Endothelial cell of umbilical vein (primary cell): ENCODE data around the gene ABCB9. TPM values are rescaled to one million over a fixed set of nuclear protein-coding genes. Genes with fewer than 3 reads are reported as not detected.

Experiments
- BruUV-seq: library from RNA; stranded (reverse); fragments of 400-500 nt; replicated peaks from 2 replicates; lab custom pipeline; 2021; lab: Mats Ljungman, UMichigan
- CTCF ChIA-PET: fragments of 300-600, 350-600 bp; sonication (Branson Sonifier 250); formaldehyde crosslinking; loops from one replicate; lab custom pipeline; 2021; ENCODE audit warnings: antibody characterized with exemption, inconsistent platforms; lab: Charles Lee
- POLR2A ChIA-PET: fragments of 300-600, 350-600 bp; sonication (Branson Sonifier 250); formaldehyde crosslinking; loops from one replicate; lab custom pipeline; 2021; ENCODE audit warnings: antibody characterized with exemption, inconsistent platforms; lab: Charles Lee
- DNase-seq: peaks from one replicate; pipeline ENCODE4 v3.0.0-alpha.2; 2011; ENCODE audit warnings: low read depth, low spot score
- FAIRE-seq: peaks from 2 replicates; lab custom pipeline; 2011; peaks lifted over from hg19 to GRCh38; lab: Jason Lieb, UNC
- H2AFZ ChIP-seq: 2 replicates; pipeline ENCODE4 v1.6.0; 2012; ENCODE audit warnings: low read depth, low read length, control low read depth, inconsistent platforms
- H3K27ac ChIP-seq: 2 replicates; pipeline ENCODE4 v1.5.1; 2011; ENCODE audit warnings: low read depth, mild to moderate bottlenecking, control low read depth, low read length, moderate library complexity; ENCODE audit not compliant: insufficient read depth
- H3K27me3 ChIP-seq, 2 experiments: 2 replicates each; pipeline versions ENCODE4 v1.6.0 to v1.6.1; 2011; ENCODE audit warnings: low read length in 2 of 2, mixed read lengths in 1 of 2; ENCODE audit not compliant: control insufficient read depth in 2 of 2, insufficient read depth in 2 of 2
- H3K36me3 ChIP-seq, 2 experiments: 2 replicates in 1 of 2; 3 replicates in 1 of 2; pipeline ENCODE4 v1.5.1; 2011; ENCODE audit warnings: low read length in 2 of 2, mild to moderate bottlenecking in 1 of 2, moderate library complexity in 1 of 2; ENCODE audit not compliant: control insufficient read depth in 2 of 2, insufficient read depth in 2 of 2; ENCODE audit errors: extremely low read depth in 1 of 2
- H3K4me1 ChIP-seq: 3 replicates; pipeline ENCODE4 v1.5.1; 2011; ENCODE audit warnings: mild to moderate bottlenecking, low read length; ENCODE audit not compliant: control insufficient read depth, insufficient read depth; ENCODE audit errors: extremely low read depth
- H3K4me2 ChIP-seq: 2 replicates; pipeline ENCODE4 v1.6.1; 2011; ENCODE audit warnings: low read length, control low read depth, mixed read lengths; ENCODE audit not compliant: insufficient read depth
- H3K4me3 ChIP-seq, 3 experiments: fragments of 200-600 bp in 1 of 3; sonication (generic), shearing (Covaris generic) in 1 of 3; replicated peaks in 1 of 3; 2 replicates each; pipeline ENCODE4 v1.5.1; 2011 to 2016; ENCODE audit warnings: control low read depth in 3 of 3, low read length in 3 of 3, mild to moderate bottlenecking in 2 of 3, inconsistent platforms in 1 of 3, low read depth in 1 of 3, moderate library complexity in 1 of 3; ENCODE audit not compliant: insufficient read depth in 1 of 3
- H3K79me2 ChIP-seq: 2 replicates; pipeline ENCODE4 v1.6.0; 2012; ENCODE audit warnings: low read length, inconsistent platforms; ENCODE audit not compliant: control insufficient read depth, insufficient read depth
- H3K9ac ChIP-seq: replicated peaks from 2 replicates; pipeline ENCODE3; 2011; ENCODE audit warnings: low read length, control low read depth; ENCODE audit not compliant: insufficient read depth; ENCODE audit errors: extremely low read depth
- H3K9me1 ChIP-seq: replicated peaks from 3 replicates; pipeline ENCODE4 v1.6.0; 2011; ENCODE audit warnings: mild to moderate bottlenecking, low read length; ENCODE audit not compliant: control insufficient read depth, insufficient read depth; ENCODE audit errors: extremely low read depth
- H3K9me3 ChIP-seq: replicated peaks from 2 replicates; pipeline ENCODE4 v1.5.1; 2012; ENCODE audit warnings: low read length, inconsistent platforms; ENCODE audit not compliant: control insufficient read depth, insufficient read depth
- H4K20me1 ChIP-seq: replicated peaks from 2 replicates; pipeline ENCODE3; 2011; ENCODE audit warnings: mild to moderate bottlenecking, low read length; ENCODE audit not compliant: control insufficient read depth, insufficient read depth; ENCODE audit errors: extremely low read depth
- CTCF ChIP-seq, 2 donors: IDR thresholded peaks; 1 replicate in 1 of 2; 2 replicates in 1 of 2; pipeline ENCODE4 v1.5.1; 2011; ENCODE audit warnings: low read length in 2 of 2, mild to moderate bottlenecking in 2 of 2, moderate library complexity in 2 of 2, control low read depth in 1 of 2, inconsistent platforms in 1 of 2, low read depth in 1 of 2; ENCODE audit not compliant: insufficient read depth in 1 of 2; ENCODE audit errors: extremely low read depth in 1 of 2
- EZH2 ChIP-seq: IDR thresholded peaks from 2 replicates; pipeline ENCODE4 v1.6.1; 2012; ENCODE audit warnings: borderline replicate concordance, low read depth, mild to moderate bottlenecking, moderate library complexity, low read length, inconsistent platforms; ENCODE audit not compliant: severe bottlenecking
- FOS ChIP-seq: IDR thresholded peaks from 2 replicates; pipeline ENCODE4 v1.6.1; 2011; ENCODE audit warnings: mild to moderate bottlenecking, low read length, moderate library complexity, borderline replicate concordance; ENCODE audit not compliant: insufficient read depth
- GATA2 ChIP-seq: IDR thresholded peaks from 2 replicates; pipeline ENCODE4 v1.7.0; 2011; ENCODE audit warnings: low read depth, mild to moderate bottlenecking, moderate library complexity, mixed read lengths, low read length; ENCODE audit not compliant: insufficient read length, insufficient read depth
- JUN ChIP-seq: IDR thresholded peaks from 2 replicates; pipeline ENCODE4 v1.6.1; 2011; ENCODE audit warnings: borderline replicate concordance, low read depth; ENCODE audit not compliant: insufficient read length, insufficient read depth
- MAX ChIP-seq: IDR thresholded peaks from 2 replicates; pipeline ENCODE4 v1.6.1; 2011; ENCODE audit not compliant: insufficient read depth, insufficient read length
- MYC ChIP-seq: IDR thresholded peaks from one replicate; pipeline ENCODE4 v1.6.1; 2011; ENCODE audit warnings: mild to moderate bottlenecking, low read depth, low read length
- POLR2A ChIP-seq: IDR thresholded peaks from 2 replicates; pipeline ENCODE4 v1.6.1; 2012; ENCODE audit warnings: low read depth, mild to moderate bottlenecking, control low read depth, low read length
- POLR2AphosphoS5 ChIP-seq: IDR thresholded peaks from 2 replicates; pipeline ENCODE4 v1.6.1; 2012; ENCODE audit warnings: low read depth, mild to moderate bottlenecking, control low read depth, low read length, moderate library complexity; ENCODE audit not compliant: insufficient read depth
- dilution Hi-C: fragments of 300-500 bp; cut with MboI; formaldehyde crosslinking; loops from one replicate; pipeline ENCODE4 v1.15.0; 2019; ENCODE audit warnings: low sequenced_read_pairs; ENCODE audit not compliant: extremely low pct_ligation_motif_present
- intact Hi-C: fragments of 100-400 bp; cut with micrococcal nuclease; formaldehyde crosslinking; loops from one replicate; pipeline ENCODE4 v1.10.0; 2022
- polyA plus RNA-seq, 4 experiments: library from polyadenylated mRNA; depleted of rRNA in 3 of 4; stranded (reverse) in 3 of 4; unstranded in 1 of 4; fragments of >200 nt; gene quantifications; 2 replicates each; pipeline versions ENCODE4 v1.2.1 to v1.2.3, GENCODE V29; 2011 to 2012; ENCODE audit warnings: missing spikeins in 1 of 4
- total RNA-seq: library from RNA; stranded (reverse); gene quantifications from 2 replicates; pipeline ENCODE4 v1.2.3, GENCODE V29; 2021

Gene ABCB9
- total and polyA plus RNA-seq, 2 donors (not counting 3 experiments of a cell fraction or from before 2014, with no cell fraction given) = 11.7 to 16.9 TPM

- Histone ChIP-seq H3K27ac (no peak overlapping the region), H3K4me1 (no peaks in the 10 kb centered on the region), H3K4me2 (no peak overlapping the region), H3K79me2 (no peaks in the 10 kb centered on the region), H3K9ac (no peak overlapping the region), H4K20me1 (no peaks in the 10 kb centered on the region), H2AFZ (no peak overlapping the region), H3K27me3 (no peaks in the 10 kb centered on the region), H3K9me3 (no peaks in the 10 kb centered on the region), H3K4me3 (no peak overlapping the region), H3K9me1 (no peaks in the 10 kb centered on the region), H3K36me3 (peaks cover 0 to 3% of the 10 kb centered on the region in 2 experiments)
- no peak for TF ChIP-seq POLR2A
- no peak for TF ChIP-seq MYC
- TF ChIP-seq CTCF (IDR thresholded peaks at IDR 0.05; ENCODE audit: extremely low read depth in 1 of 2, insufficient read depth in 1 of 2, low read depth in 1 of 2, low read length in 2 of 2) = no peak
- no peak for TF ChIP-seq GATA2
- no peak for TF ChIP-seq POLR2AphosphoS5
- TF ChIP-seq EZH2 = no peak
- no peak for TF ChIP-seq JUN
- no peak for TF ChIP-seq FOS
- TF ChIP-seq MAX = no peak
- DNase-seq = no peak
- FAIRE-seq = no peak
- ChIA-PET CTCF (interaction anchor here (0.7 to 1.3 kb wide), 2 partner anchors 29 to 248 kb away, joined by 3 to 5 read pairs; no protein-coding TSS in a partner anchor), POLR2A (interaction anchor here (1.8 kb wide), 1 partner anchor 242 kb away, joined by 5 read pairs; the partner anchor contains the start of genes MPHOSPH9 and MTRFR)
- intact Hi-C loops (no loop called here), dilution Hi-C loops (no loop called here)
- BruUV-seq = no TSS peak
Observed at GRCh38 chr12:122990561-122990960, 24.3 kb upstream of the ABCB9 start.
